CD4-positive, alpha-beta T cell treated with Interleukin-21 for 1 hour (primary cell): ENCODE results near the gene ZSWIM2.
A peak's percentile ranks its signal among the peaks of the same experiment; 100 is the strongest.
"Not testable (repeated sequence)": the region's sequence is repeated elsewhere in the genome, so short reads cannot be mapped to it uniquely, and the experiment has no call there.

Experiments
- DNase-seq: peaks from one replicate; pipeline ENCODE4 v3.0.0-alpha.2; 2020

ZSWIM2 gene

GRCh38 chr2:186848873-186849578 is at the start of gene ZSWIM2:
ZSWIM2 (minus strand) TSS chr2:186849170; CDS start chr2:186849130, 40 bp downstream.
- DNase-seq, result peak; percentile 1

- DNase-seq, result not testable (repeated sequence)
Observed at GRCh38 chr2:186896220-186896619, 47.2 kb upstream of the ZSWIM2 start.

- no peak for DNase-seq
Observed at GRCh38 chr2:186895451-186895850, 46.5 kb upstream of the ZSWIM2 start.

GRCh38 chr2:186894478-186894877 is 45.5 kb upstream of the ZSWIM2 start:
- no peak for DNase-seq

GRCh38 chr2:186892821-186893220 is 43.9 kb upstream of the ZSWIM2 start:
- DNase-seq, result no peak

GRCh38 chr2:186891185-186891621 is 42.2 kb upstream of the ZSWIM2 start:
- no peak for DNase-seq

- DNase-seq, result no peak
Observed at GRCh38 chr2:186889101-186889879, 40.3 kb upstream of the ZSWIM2 start.

- no peak for DNase-seq
Observed at GRCh38 chr2:186887107-186888090, 38.4 kb upstream of the ZSWIM2 start.

GRCh38 chr2:186884587-186884986 is 35.6 kb upstream of the ZSWIM2 start:
- DNase-seq, result no peak

GRCh38 chr2:186883666-186884065 is 34.7 kb upstream of the ZSWIM2 start:
- no peak for DNase-seq

GRCh38 chr2:186882511-186883071 is 33.6 kb upstream of the ZSWIM2 start:
- DNase-seq, result no peak

GRCh38 chr2:186881660-186882059 is 32.7 kb upstream of the ZSWIM2 start:
- DNase-seq, result no peak

- no peak for DNase-seq
Observed at GRCh38 chr2:186879312-186879711, 30.3 kb upstream of the ZSWIM2 start.

- no peak for DNase-seq
Observed at GRCh38 chr2:186874713-186875112, 25.7 kb upstream of the ZSWIM2 start.

- DNase-seq, result no peak
Observed at GRCh38 chr2:186871881-186872280, 22.9 kb upstream of the ZSWIM2 start.

- no peak for DNase-seq
Observed at GRCh38 chr2:186868344-186868743, 19.4 kb upstream of the ZSWIM2 start.

- DNase-seq, result no peak
Observed at GRCh38 chr2:186862869-186863709, 14.1 kb upstream of the ZSWIM2 start.

GRCh38 chr2:186855216-186855615 is 6.2 kb upstream of the ZSWIM2 start:
- DNase-seq, result no peak

- DNase-seq, result no peak
Observed at GRCh38 chr2:186853951-186854350, 5.0 kb upstream of the ZSWIM2 start.

- no peak for DNase-seq
Observed at GRCh38 chr2:186852508-186852907, 3.5 kb upstream of the ZSWIM2 start.

GRCh38 chr2:186842373-186842772 is 6.6 kb downstream of the ZSWIM2 start:
- DNase-seq, result no peak

GRCh38 chr2:186841940-186842339 is 7.0 kb downstream of the ZSWIM2 start:
- DNase-seq, result no peak
